HG02623 (cell line): Measurements from ENCODE around the gene ZNF451.
"Not testable (repeated sequence)": the region's sequence is repeated elsewhere in the genome, so short reads cannot be mapped to it uniquely, and the experiment has no call there.

Experiments
- ATAC-seq: cut with Tn5 transposase; IDR thresholded peaks from one replicate; pipeline ENCODE4 v1.9.1; 2021; ENCODE audit warnings: moderate library complexity; ENCODE audit not compliant: unreplicated experiment

Gene ZNF451

GRCh38 chr6:57091375-57091774, 1.4 kb downstream of the ZNF451 start:
- not testable (repeated sequence) for ATAC-seq

DNA sequence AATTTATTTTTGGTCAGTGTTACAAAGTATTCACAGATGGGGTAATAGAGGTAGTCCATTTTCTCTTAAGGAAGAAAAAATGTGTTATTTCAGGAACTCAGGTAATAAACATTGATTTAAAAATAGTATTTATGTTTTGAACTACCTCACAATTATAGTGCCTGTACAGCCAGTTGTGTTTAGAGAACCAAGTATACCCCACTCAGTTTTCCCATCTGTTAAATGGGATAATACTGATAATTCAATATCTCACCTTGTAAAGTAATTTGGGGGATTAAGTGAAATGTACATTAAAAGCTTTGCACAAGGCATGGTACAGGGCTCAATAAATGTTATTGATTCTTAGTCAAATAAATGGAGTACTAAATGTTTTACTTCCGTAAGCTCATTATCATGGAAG, 4.7 kb downstream of the ZNF451 start:
- ATAC-seq, result no peak

DNA sequence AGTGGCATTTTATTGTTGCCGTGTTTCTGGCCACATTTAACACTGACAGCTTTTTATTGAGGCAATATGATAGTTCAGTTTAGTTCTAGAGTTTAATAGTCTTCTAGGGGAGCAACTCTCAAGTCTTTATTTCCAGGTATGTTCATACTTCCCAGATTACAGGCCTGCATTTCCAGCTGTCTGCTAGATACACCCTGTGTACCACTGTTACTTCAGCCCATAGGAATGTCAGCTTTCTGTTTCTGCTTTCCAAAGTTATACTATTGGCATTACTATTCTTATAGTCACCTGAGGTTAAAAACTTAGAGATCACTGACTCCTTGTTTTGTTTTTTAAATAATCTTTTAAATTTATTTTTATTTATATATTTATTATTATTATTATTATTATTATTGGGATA, 7.6 kb downstream of the ZNF451 start:
- no peak for ATAC-seq

GRCh38 chr6:57102976-57103375, 13.0 kb downstream of the ZNF451 start:
- ATAC-seq, result no peak

DNA sequence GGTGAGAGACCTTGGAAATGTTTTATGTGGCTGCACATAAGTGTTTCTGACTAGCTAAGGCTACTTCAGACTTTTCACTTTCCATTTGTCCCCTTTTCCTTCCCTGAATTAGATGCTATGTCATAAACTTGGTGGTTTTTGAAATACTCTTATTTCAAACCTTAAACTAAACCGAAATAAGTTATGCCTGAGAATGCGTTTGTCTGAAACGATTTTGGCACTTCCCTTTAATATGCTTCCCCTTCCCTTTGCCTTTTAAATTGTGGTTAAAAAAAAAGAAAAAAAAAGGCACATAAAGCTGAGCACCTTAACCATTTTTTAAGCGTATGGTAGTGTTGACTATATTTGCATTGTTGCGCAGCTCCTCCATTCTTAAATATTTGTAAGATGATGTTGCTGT, 14.3 kb downstream of the ZNF451 start:
- no peak for ATAC-seq

GRCh38 chr6:57106990-57107389, 17.0 kb downstream of the ZNF451 start:
- ATAC-seq, result no peak

GRCh38 chr6:57108691-57109090, 18.7 kb downstream of the ZNF451 start:
- ATAC-seq, result peak; percentile 91

DNA sequence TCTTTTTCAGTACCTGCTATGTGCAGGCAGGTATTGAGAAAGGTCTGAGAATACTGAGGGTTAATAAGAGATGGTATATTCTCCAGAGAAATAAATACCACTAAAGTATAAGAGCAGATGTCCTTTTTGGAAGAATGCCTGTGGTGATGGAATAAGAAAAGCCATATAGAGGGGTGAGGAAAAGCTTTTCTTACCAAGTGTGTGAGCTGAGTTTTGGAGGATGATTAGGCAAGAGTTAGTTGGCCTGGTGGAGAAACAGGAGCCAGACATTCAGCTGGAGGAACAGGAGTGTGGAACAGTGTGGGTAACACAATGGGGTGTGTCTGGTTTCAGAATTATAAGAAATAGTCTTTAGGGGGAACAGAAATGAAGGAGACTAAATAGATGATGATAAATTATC, 19.9 kb downstream of the ZNF451 start:
- no peak for ATAC-seq

- ATAC-seq, result no peak
Measured at GRCh38 chr6:57113105-57113504, 23.1 kb downstream of the ZNF451 start.

DNA sequence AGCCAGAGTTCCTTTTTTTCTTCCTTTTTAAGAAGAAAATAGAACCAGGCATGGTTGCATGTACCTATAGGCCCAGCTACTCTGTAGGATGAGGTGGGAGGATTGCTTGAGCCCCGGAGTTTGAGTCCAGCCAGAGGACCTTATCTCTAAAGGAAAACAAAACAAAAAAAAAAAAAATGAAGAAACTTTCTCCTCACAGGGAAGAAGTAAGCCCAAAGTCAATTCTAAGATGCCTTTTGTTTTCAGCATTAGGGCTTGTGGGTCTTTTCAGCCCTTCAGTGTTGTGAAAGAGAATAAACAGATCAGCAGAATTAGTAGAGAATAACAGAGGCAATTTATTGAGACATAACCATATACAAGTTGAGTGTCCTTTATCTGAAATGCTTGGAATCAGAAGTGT, 26.8 kb downstream of the ZNF451 start:
- ATAC-seq, result no peak

DNA sequence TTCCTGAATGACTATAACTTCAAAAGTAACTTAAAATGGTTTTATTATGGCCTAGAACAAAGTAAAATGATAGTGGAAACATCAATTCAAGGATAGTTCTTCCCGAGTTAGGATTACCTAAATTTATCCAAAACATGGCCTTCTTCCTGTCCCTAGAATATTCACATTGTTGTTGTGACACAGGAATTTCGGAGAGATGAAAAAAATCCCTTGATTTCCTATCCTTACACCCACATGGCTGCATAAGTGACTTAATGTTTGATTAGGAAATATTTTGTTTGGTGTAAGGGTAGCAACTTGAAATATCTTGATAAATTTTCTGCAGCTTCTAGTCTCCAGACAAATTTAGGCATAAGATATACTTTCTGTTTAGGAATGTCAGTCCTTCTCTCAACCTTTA, 27.8 kb downstream of the ZNF451 start:
- no peak for ATAC-seq

- no peak for ATAC-seq
Measured at GRCh38 chr6:57123111-57123510, 33.1 kb downstream of the ZNF451 start.

DNA sequence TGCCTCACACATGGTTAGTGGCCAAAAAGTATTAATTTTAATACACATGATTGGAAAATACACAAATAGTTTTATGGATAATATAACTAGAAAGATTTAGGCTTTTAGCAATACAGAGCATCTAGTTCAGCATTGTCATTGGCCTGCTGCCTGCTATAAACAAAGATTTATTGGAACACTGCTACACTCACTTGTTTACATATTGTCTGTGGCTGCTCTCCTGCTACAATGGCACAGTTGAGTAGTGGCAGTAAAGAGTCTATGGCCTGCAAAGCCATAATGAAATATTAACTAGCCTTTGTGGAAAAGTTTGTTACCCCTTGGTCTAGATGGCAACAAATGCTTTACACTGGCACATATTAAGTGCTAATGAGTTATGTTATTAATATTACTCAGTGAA, 37.8 kb downstream of the ZNF451 start:
- no peak for ATAC-seq

- ATAC-seq, result no peak
Measured at GRCh38 chr6:57130661-57131177, 40.7 kb downstream of the ZNF451 start.

- ATAC-seq, result no peak
Measured at GRCh38 chr6:57134954-57135353, 45.0 kb downstream of the ZNF451 start.

GRCh38 chr6:57135885-57136284, 45.9 kb downstream of the ZNF451 start:
- no peak for ATAC-seq

DNA sequence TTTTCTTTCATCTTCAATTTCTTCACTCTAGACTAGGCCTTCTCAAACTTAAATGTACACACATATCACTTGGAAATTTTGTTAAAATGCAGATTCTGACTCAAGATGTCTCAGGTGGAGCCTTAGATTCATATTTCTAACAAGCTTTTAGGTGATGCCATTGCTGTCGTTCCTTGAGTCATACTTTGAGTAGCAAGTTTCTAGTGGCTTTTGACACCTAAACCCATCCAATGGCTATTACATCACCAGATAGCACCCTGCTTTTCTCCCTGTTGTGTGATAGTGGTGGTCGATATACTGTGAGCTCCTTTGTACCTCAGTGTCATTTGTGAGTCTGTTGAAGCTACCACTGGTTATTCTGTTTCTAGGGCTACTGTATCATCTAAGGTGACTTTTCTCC, 47.4 kb downstream of the ZNF451 start:
- no peak for ATAC-seq

GRCh38 chr6:57138026-57138425, 48.0 kb downstream of the ZNF451 start:
- ATAC-seq, result no peak

- no peak for ATAC-seq
Measured at GRCh38 chr6:57141451-57142177, 51.6 kb downstream of the ZNF451 start.

GRCh38 chr6:57142178-57142525, 52.2 kb downstream of the ZNF451 start:
- ATAC-seq, result no peak

- ATAC-seq, result no peak
Measured at GRCh38 chr6:57143690-57144089, 53.7 kb downstream of the ZNF451 start.

DNA sequence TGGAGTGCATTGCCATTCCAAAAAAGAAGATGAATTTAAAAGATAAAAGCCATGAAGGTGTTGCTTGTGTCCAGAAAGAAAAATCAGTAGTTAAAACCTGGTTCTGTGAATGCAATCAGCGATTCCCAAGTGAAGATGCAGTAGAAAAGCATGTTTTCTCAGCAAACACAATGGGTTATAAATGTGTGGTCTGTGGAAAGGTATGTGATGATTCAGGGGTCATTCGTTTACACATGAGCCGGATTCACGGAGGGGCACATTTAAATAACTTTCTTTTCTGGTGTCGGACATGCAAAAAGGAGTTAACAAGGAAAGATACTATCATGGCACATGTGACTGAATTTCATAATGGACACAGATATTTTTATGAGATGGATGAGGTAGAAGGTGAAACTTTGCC, 57.4 kb downstream of the ZNF451 start:
- ATAC-seq, result no peak
